Measurements from ENCODE around the gene WTIP. TPM values are rescaled to one million over a fixed set of nuclear protein-coding genes. Genes with fewer than 3 reads are reported as not detected.

Gene WTIP
- total RNA-seq = 16.6 TPM

DNA sequence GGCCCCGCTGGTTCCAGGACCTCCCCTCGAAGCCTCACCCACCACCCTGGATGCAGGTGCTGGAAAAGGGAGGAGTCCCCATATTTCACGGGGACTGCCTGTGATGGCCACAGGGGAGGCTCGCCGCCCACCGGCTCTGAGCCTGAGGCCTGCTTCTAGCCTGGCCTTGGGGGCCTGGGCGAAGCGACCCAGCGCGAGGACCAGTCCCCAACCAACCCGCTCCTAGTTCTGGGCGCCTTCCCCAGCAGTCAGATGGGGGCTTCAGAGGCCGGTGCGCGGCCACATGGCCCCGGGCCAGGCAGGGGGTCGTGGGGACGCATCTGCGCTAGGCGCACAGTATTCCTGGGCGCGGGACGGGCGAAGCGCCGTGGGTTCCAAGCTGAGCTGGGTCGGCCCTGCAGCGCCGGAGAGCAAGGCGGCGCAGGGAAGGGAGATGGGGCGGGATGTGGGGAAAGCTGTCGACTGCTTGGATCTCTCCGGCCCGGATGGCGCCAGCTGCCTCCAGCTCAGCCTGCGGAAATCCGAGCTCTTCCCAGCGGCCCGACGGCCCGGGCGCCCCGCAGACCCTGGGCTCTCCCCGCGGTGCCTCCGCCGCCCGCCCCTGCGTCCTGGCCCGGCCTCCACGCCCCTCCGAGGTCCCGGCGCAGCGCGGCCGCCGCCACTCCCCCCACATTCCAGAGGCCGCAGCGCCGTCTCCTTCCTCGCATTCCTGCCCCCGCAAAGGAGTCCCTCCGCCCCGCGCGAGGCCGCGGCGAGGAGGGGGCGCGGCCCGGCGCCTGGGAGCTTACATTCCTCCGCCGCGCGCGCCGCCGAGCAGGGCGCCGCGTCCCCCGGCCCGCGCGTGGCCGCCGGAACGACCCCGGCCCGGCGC lies at the start of gene WTIP:
Gene WTIP, plus strand, starts transcription at position 788 of the 871 bp plus-strand sequence. CDS start 217 bp downstream, outside the sequence.

Other genes with a start within 250 kb of the WTIP start
- 25.0 TPM for gene GARRE1, start 227.2 kb upstream of the WTIP start, total RNA-seq
- gene GPI, start 116.6 kb upstream of the WTIP start, total RNA-seq = 150 TPM
- 17.2 TPM for gene PDCD2L, start 77.4 kb upstream of the WTIP start, total RNA-seq
- 157 TPM for gene UBA2, start 53.4 kb upstream of the WTIP start, total RNA-seq
- gene SCGB2B2, start 195.4 kb downstream of the WTIP start, total RNA-seq = 1.3 TPM
- gene ZNF302, start 195.9 kb downstream of the WTIP start, total RNA-seq = 90.5 TPM